GM19193 (cell line): Measurements from ENCODE around the gene SLC25A48.

Experiments used
- POLR2A ChIP-seq: IDR thresholded peaks from 4 replicates; pipeline ENCODE4 v1.6.1; 2011; ENCODE audit not compliant: insufficient read depth, insufficient read length; ENCODE audit errors: extremely low read depth

Gene SLC25A48

DNA sequence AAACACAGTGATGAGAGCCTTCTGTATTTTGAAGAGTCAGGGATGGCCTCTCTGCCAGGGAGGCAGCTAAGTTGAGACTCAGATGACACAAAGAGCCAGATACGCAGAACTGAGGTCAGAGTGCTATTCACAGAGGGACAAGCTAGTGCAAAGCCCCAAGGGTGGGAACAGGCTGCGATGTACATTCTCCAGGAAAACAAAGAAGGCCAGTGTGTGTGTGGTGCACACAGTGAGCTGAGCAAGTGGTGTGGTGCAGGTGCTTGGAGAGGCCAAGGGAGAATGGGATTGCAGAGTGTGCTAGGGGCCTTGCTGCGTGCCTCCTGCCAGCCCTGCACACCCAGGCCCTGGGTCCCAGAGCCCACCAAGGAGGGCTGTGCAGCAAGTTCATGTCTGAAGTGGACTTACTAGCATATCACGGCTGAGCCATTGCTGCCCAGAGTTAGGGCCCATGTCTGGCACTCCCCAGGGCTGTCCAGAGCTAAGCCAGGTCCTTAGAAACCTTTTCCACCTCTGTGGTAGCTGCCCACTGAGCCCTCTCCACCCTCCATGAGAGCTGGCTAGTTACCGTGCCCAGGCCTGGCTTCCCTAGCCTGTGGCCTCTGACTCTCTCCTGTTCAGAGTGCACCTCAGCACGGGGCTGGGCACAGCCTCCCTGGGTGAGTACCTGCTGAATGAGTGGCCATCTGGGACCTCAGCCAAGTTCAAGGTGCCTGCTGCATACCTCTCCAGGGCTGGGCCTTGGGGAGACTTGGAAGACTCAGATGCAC, 9.3 kb downstream of the SLC25A48 start:
- no peak for TF ChIP-seq POLR2A

GRCh38 chr5:135846311-135846710, 11.8 kb downstream of the SLC25A48 start:
- no peak for TF ChIP-seq POLR2A

DNA sequence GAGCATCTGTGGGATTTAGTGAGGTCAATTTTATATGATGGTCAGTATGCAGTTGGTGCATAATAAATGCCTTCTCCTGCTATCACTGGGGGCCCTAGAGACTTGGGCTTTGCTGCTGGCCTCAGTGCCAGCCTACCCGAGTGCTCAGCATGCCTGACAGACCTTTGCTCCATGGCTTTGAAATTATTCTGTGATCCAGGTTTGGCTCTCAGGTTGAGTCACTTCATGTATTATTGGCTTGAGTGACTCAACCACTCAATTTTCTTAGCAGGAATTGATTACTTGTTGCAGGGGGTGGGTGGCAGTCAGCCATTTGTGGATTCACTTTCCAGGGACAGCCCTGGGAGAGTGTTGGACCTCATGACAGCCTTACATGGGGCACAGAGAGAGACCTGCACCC, 13.5 kb downstream of the SLC25A48 start:
- no peak for TF ChIP-seq POLR2A

- TF ChIP-seq POLR2A = no peak
Measured at GRCh38 chr5:135850231-135850630, 15.8 kb downstream of the SLC25A48 start.

GRCh38 chr5:135850671-135851070, 16.2 kb downstream of the SLC25A48 start:
- no peak for TF ChIP-seq POLR2A

DNA sequence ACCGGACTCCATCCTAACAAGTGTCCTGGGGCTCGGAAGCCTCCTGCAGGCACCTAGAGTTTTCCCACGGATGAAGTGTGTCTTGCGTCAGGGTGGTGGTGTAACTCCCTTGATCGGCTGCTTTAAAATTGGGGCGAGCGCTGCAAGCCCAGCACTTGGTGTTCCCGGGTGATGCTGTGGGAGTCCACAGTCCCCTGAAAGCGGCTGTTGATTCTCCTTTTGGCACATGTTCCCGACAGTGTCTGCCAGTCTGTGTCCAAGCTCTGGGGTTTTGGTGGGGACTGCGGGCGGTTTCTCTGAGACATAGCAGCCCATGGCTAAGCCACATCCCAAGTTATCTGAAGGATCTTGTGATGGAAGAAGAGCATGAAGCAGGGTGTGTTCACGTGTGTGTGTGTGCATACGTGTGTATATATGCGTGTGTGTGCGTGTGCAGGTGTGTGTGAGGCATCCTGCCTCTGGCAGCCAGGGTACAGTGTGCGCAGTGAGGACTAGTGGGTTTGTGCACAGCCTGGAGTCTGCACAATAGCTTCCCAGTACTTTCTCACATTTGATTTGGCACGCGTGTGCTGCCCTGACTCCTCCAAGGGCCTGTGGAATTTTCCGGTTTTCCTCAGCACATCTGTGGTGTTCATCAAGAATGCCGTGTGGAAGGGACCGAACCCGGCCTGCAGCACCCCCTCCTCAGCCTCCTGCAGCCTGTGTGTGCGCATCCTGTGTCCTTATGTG, 16.9 kb downstream of the SLC25A48 start:
- no peak for TF ChIP-seq POLR2A

- no peak for TF ChIP-seq POLR2A
Measured at GRCh38 chr5:135851915-135852845, 17.7 kb downstream of the SLC25A48 start.

- TF ChIP-seq POLR2A = no peak
Measured at GRCh38 chr5:135857630-135858311, 23.3 kb downstream of the SLC25A48 start.

GRCh38 chr5:135859641-135860040, 25.2 kb downstream of the SLC25A48 start:
- TF ChIP-seq POLR2A = no peak

GRCh38 chr5:135861641-135862040, 27.2 kb downstream of the SLC25A48 start:
- no peak for TF ChIP-seq POLR2A

GRCh38 chr5:135862086-135862485, 27.6 kb downstream of the SLC25A48 start:
- no peak for TF ChIP-seq POLR2A

GRCh38 chr5:135862744-135863143, 28.3 kb downstream of the SLC25A48 start:
- no peak for TF ChIP-seq POLR2A

- TF ChIP-seq POLR2A = no peak
Measured at GRCh38 chr5:135864503-135865435, 30.3 kb downstream of the SLC25A48 start.
